GM18520 (cell line): Measurements from ENCODE around the gene PTGER2.

Experiments
- ATAC-seq: cut with Tn5 transposase; IDR thresholded peaks from one replicate; pipeline ENCODE4 v1.9.1; 2021; ENCODE audit not compliant: unreplicated experiment

PTGER2 gene

DNA sequence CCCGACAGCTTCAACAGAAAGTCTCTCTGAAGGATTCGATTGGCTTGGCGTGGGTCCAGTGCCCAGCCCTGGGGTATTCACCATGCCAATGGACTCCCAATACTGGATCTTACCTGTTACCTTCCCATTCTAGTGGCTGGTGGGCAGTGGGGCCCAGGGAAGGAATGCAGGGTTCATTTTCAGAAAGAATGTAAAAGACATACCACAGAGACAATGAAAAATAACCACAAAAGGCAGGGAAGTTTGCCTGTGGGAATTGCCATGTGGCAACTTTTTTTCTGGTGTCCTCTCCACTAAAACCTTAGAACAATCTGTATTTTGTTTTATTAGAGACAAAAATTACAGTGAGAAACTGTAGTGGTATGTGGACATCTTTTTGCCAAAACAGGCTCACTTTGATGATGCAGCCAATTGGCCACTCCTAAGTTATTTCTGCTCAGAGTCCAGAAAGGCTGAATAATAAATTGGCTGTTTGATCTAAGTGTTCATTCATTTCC is 55.2 kb downstream of the PTGER2 start:
- no peak for ATAC-seq

DNA sequence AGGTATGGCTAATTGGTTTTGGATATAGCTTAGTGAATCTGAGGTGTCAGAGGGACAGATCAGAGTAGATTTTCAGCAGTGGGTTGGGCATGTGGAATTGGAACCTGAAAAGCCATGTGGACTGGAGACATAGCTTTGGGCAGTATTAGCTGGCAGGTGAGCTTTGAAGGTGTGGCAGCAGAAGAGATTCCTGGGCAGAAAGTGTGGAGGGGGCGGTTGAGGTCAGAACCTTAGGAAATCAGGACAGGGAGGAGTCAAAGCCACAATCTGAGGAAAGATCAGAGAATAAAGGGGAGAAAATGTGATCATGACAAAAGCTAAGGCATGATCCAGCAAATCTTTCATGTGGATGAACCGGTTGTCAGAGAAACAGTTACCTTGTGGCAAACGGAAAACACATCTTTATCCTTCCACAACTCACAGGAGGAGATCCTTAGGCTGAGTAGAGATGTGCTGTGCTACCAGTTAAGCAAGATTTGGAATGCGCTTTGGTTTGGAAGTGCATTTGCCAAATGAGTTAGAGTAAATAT is 56.4 kb downstream of the PTGER2 start:
- ATAC-seq, result no peak

DNA sequence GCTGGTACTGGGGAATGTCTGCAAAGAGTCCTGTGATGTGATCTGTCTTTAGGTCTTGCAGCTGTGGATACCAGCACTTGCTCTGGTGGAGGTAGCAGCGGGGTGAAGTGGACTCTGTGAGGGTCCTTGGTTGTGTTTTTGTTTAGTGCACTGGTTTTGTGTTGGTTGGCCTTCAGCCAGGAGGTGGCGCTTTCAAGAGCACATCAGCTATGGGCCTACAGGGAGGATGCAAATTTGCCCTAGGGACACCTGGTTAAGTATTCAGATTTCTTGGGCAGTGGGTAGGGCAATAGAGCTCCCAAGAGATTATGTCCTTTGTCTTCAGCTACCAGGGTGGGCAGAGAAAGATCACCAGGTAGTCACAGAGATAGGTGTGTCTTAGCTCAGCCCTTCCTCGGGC is 63.8 kb downstream of the PTGER2 start:
- no peak for ATAC-seq
